ENCODE data around the gene EHMT2.

- TF ChIP-seq CTCF (conservative IDR thresholded peaks at IDR 0.05 in 1 of 2, IDR thresholded peaks at IDR 0.05 in 1 of 2; ENCODE audit: low read depth in 1 of 2, low read length in 2 of 2) (no peak), EZH2 (IDR thresholded peaks at IDR 0.05; ENCODE audit: low read length, missing control alignments) (no peak)
These were observed 18.8 kb downstream of the EHMT2 start, which contains the start of gene SLC44A4 for GRCh38 chr6:31878726-31879125.
